GM18873 (cell line): Measurements from ENCODE around the gene RNF214.
"Not testable (repeated sequence)": the region's sequence is repeated elsewhere in the genome, so short reads cannot be mapped to it uniquely, and the experiment has no call there.

Source experiments
- ATAC-seq: cut with Tn5 transposase; IDR thresholded peaks from one replicate; pipeline ENCODE4 v1.9.1; 2021; ENCODE audit warnings: mild to moderate bottlenecking, moderate library complexity, moderate number of reproducible peaks; ENCODE audit not compliant: unreplicated experiment, low FRiP score

The RNF214 gene

GRCh38 chr11:117197516-117198456 is 34.7 kb upstream of the RNF214 start:
- ATAC-seq: no peak

GRCh38 chr11:117198613-117199012 is 33.9 kb upstream of the RNF214 start:
- no peak for ATAC-seq

- ATAC-seq: no peak
Observed at GRCh38 chr11:117199053-117199915, 33.2 kb upstream of the RNF214 start, which contains the start of gene TAGLN. TSS of gene TAGLN (plus strand) at chr11:117199370. CDS start at chr11:117203014, 3,644 bp downstream.

GRCh38 chr11:117199916-117200812 is 32.3 kb upstream of the RNF214 start:
- ATAC-seq: no peak

GRCh38 chr11:117200813-117201657 is 31.4 kb upstream of the RNF214 start:
- no peak for ATAC-seq

GRCh38 chr11:117201658-117202305 is 30.7 kb upstream of the RNF214 start:
- ATAC-seq: no peak

GRCh38 chr11:117202386-117203068 is 29.9 kb upstream of the RNF214 start:
- ATAC-seq: no peak

GRCh38 chr11:117203069-117203407 is 29.4 kb upstream of the RNF214 start:
- ATAC-seq: no peak

- no peak for ATAC-seq
Observed at GRCh38 chr11:117204283-117205080, 28.0 kb upstream of the RNF214 start.

- no peak for ATAC-seq
Observed at GRCh38 chr11:117205211-117205818, 27.2 kb upstream of the RNF214 start.

- ATAC-seq: not testable (repeated sequence)
Observed at GRCh38 chr11:117206111-117206510, 26.4 kb upstream of the RNF214 start.

GRCh38 chr11:117206859-117207258 is 25.6 kb upstream of the RNF214 start:
- not testable (repeated sequence) for ATAC-seq

GRCh38 chr11:117207481-117207880 is 25.0 kb upstream of the RNF214 start:
- not testable (repeated sequence) for ATAC-seq

- not testable (repeated sequence) for ATAC-seq
Observed at GRCh38 chr11:117208710-117209109, 23.8 kb upstream of the RNF214 start.

GRCh38 chr11:117209351-117210125 is 22.9 kb upstream of the RNF214 start:
- ATAC-seq: not testable (repeated sequence)

GRCh38 chr11:117210620-117211019 is 21.9 kb upstream of the RNF214 start:
- ATAC-seq: no peak
